GM18909 (cell line): ENCODE results near the gene SLA2.
"Not testable (repeated sequence)": the region's sequence is repeated elsewhere in the genome, so short reads cannot be mapped to it uniquely, and the experiment has no call there.

ENCODE experiments used
- ATAC-seq: cut with Tn5 transposase; IDR thresholded peaks from one replicate; pipeline ENCODE4 v1.9.1; 2021; ENCODE audit warnings: mild to moderate bottlenecking; ENCODE audit not compliant: unreplicated experiment, poor library complexity

Gene SLA2

DNA sequence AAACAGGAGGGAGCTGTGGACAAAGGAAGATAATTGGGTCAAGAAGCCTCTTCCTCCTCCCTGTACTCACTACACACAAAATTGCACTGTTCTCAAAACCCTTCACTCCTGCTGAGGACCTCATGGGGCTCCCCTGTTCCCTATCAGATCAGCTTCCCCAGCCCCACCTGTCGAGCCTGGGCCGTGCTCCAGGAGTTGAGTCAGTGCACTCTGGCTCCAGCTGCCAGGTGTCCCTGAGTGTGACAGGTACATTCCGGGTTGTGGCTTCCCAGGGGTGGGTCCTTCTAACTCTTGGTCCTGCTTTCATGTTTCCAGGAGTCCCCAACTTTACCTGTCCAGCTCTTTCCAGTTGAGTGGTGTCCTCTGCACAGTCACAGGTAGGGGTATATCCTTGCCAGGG, 32.0 kb downstream of the SLA2 start:
- no peak for ATAC-seq

DNA sequence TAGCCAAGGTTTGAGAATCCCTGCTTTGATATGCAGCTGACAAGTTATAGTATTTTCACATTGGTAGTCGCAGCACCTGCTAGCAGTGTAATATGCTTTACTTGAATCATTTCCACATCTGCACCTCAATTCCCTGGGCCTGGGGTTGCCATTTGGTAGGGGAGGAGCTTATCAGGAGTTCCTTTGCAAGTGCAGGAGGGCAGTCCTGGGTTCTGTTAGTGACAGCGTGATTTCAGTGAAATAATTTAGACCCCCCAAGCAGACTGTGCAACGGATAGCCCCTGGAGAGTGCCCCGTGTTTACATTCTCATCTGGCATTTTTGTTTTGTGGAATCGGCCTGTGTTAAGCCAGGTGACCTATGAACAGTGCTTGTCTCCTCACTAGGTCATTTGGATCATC, 34.4 kb downstream of the SLA2 start:
- ATAC-seq, result no peak

- ATAC-seq, result not testable (repeated sequence)
These were observed 37.6 kb downstream of the SLA2 start for GRCh38 chr20:36608388-36608728.

DNA sequence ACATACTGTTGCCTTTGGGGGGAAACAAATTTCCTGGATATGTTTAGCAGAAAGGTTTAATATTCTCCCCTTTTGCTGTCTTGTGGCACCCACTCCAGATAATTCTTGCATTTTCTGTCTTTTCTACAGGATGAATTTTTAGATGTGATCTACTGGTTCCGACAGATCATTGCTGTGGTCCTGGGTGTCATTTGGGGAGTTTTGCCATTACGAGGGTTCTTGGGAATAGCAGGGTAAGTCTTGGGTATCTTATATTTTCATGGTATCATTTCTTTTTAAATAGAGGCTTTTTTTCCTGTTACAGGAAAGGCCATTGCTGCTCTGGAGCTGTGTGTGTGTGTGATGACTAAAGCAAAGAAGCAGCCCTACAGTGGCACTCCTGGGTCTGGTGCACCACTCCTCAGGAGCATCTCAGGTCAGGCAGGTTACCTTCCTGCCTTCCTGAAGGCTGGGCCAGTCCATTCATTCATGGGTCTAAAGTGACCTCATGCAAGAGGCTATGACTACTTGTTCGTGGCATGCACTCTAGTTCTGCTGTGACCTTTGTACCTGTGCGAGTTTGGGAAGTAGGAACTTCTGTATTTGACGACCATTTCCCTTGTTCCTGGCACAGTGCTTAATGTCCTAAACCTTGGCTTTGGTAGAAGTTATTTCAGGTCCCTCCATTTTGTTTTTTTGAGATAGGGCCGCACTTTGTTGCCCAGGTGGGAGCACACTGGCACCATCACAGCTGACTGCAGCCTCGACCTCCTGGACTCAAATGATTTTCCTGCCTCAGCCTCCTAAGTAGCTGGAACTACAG, 38.2 kb downstream of the SLA2 start:
- ATAC-seq, result no peak

- ATAC-seq, result peak; percentile 13
These were observed 39.6 kb downstream of the SLA2 start for GRCh38 chr20:36606158-36607066.

GRCh38 chr20:36605399-36606157, 40.4 kb downstream of the SLA2 start, which contains the start of gene RAB5IF:
Gene RAB5IF, plus strand, starts transcription at chr20:36605779. Its CDS starts 173 bp downstream, at chr20:36605952.
- ATAC-seq, result peak; percentile 85

DNA sequence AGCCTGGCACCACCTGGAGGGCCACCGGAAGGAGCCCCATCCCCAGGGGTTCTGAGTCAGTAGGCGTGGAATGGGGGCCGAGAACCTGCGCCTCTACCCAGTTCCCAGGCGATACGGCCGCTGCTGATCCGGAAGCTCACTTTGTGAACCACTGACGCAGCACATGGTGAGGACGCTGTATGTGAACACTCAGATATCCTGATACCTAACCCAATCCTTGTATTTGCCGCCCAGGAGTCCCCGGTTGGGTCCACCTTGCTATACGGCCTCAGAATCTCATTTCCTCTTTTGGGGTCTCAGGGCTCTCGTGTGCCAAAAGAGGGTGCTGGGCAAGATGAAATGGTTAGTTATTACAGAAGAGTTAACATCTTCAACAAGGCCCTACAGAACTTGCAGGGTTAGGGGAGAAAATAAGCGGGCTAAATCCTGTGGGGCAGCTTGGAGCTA, 41.0 kb downstream of the SLA2 start:
- ATAC-seq, result peak; percentile 39

DNA sequence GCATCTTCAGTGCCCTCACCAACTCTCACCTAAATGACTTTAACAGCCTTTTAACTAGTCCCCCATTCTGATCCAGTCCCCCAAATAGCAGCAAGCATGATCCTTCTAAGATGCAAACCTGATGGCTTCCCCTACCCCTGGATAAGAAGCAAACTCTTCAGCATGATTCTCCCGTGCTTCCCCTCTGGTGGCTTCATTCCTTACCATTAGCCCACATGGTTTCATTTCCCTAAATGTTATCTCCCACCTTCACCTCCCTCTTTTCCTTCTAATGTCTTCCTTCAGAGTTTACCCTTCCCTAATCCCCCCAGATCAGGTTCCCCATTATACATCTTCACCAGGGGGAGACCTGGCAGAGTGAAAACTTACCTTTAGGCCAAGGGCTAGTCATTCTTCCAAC, 44.5 kb downstream of the SLA2 start:
- ATAC-seq, result no peak

DNA sequence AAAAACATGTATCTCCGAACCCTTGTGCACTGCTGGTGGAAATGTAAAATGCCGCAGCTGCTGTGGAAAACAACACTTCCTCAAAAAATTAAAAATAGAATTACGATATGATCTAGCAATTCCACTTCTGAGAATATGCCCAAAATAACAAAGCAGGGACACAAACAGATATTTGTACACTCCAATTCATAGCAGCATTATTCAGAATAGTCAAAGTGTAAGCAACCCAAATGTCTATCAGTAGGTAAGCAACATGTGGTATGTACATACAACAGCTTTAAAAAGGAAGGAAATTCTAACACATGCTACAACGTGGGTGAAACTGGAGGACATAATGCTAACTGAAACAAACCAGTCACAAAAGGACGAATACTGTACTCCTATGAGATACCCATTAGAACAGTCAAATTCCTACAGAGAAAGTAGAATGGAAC, 46.1 kb downstream of the SLA2 start:
- ATAC-seq, result no peak

GRCh38 chr20:36593347-36593929, 52.6 kb downstream of the SLA2 start:
- ATAC-seq, result no peak

GRCh38 chr20:36591854-36592641, 53.9 kb downstream of the SLA2 start:
- ATAC-seq, result no peak

DNA sequence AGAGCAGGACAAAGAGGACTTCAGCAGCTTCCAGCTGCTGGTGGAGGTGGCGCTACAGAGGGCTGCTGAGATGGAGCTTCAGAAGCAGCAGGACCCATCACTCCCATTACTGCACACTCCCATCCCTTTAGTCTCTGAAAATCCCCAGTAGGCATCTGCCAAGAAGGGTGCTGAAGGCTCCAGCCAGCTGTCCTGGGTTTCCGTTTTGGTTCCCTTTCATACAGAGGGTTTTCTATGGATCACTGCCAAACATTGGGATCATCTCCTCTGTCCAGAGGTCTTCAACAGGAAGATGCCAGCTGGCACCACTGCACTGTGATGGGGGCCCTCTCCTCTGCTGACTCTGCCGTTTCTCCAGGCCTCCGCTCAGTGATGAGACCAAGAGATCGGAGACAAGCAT, 54.7 kb downstream of the SLA2 start:
- ATAC-seq, result no peak

DNA sequence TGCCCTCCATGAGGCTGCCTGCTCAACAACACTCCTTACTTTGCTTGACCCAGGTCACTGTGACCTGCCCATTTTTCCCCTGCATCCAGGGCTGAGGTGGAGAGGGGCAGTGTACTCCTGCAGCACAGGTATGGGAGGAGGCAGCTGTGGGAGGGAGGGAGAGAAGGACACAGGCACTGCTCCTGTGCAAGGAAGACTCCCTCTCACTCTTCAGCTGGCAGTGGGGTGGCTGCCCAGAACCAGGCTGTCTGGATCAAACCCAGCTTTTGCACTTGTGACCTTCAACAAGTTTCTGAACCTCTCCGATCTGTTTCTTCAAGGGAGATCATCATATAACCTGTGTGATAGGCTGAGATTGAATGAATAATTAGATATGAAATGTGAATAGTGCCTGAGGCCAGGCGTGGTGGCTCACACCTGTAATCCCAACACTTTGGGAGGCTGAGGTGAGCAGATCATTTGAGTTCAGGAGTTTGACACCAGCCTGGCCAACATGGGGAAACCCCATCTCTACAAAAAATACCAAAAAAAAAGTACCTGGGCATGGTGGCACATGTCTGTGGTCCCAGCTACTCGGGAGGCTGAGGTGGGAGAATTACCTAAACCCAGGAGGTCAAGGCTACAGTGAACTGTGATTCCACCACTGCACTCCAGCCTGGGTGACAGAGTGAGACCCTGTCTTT, 58.5 kb downstream of the SLA2 start:
- ATAC-seq, result no peak

DNA sequence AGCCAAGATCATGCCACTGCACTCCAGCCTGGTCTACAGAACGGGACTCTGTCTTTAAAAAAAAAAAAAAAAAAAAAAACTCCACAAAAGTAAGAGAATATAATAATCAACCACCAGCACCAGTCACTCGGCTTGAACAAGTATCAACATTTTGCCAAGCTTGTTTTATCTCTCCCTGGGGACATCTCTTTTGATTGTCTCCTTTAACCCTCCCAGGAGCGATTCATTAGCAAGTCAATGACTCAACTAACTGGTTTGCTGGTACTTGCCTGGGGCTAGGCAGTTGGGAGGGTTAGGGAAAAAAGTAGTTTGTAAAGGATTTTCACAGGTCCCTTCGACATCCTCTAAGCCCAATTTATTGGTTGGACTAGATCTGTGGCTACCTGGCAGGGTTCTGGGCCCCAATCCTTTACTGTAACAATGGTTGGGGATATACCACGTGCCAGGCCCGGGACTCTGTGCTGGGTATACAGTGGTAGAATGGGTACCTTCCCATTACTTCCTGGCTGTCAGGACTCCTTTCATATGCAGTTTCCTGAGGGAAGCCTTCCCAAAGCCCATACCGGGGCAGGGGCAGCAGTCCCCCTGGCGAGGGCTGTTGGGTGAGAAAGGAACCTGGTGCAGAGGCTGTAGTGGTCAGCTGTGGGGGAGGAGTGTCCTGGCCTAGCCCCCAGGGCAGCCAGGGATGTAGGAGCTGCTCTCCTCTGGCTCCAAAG, 60.4 kb downstream of the SLA2 start:
- ATAC-seq, result no peak

DNA sequence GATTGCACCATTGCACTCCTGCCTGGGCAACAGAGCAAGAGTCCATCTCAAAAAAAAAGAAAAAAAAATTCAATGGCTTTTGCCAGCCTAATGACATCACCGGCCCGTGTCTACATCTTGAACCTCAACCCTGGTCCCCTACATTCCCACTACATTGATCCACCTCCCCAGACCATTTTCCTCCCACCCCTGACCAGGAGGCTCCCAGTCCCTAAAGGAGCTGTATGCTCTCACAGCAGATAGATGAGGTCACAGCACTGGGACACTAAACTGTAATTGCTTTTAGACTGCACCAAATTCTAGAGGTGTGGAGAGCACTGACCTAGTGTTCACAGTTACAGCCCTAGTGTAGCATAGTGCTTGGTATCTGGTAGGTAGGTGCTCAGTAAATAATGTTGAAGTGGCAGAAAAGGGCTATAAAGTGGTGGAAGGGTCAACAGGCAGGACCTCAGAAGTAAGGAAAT, 61.9 kb downstream of the SLA2 start:
- no peak for ATAC-seq

DNA sequence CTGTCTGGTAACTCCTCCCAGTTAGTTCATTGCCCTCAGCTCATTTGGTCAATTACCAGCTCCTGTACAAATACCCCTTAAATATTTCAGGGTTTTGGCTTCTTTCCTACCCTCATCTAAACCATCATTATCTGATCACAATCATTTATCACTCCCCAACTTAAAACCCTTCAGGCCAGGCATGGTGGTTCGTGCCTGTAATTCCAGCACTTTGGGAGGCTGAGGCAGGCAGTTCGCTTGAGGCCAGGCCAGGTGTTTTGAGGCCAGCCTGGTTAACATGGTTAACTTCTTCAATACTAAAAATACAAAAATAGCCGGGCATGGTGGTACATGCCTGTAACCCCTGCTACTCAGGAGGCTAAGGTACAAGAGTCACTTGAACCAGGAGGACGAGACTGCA, 63.2 kb downstream of the SLA2 start:
- no peak for ATAC-seq

DNA sequence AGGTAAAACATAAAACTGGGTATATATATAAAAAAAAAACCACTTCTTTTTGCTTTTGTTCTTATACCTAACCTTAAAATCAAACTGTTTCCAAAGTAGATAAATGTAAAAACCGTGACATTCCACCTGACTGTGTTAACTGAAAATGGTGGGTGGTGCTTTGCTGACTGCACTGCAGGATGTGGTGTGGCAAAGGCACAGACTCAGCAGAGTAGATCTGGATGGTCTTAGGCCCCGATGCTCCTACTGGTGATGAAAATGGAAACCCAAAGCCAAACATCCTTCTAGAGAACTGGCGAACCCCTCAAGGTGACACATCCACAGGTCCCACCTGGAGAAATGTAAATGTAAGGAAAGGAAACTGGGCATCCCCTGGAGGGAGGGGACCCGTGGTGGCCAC, 63.7 kb downstream of the SLA2 start:
- no peak for ATAC-seq

DNA sequence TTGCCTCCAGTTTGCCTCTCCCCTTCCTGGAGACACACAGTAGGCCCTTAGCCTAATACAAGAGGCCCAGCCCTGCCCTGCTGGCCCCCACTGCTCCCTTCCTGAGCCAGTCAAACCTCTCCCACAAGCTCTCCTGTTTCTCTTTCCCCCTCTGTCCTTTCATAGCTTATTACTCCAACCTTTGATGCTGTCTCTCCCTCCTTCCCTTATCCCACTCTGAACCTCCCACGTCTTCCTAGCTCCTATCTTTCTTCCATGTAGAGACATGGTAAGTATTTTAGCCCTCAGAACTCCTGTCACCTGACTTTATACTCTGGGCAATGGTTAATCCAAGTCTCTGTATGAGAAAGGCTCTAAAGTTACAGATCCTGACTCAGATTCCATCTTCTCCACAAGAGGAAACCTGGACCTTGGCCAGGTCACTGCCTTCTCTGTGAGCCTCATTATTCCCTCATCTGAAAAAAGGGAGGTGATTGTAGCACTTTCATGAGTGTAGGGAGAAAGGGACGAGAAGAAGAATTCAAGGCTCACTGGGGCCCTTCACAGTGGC, 65.9 kb downstream of the SLA2 start:
- ATAC-seq, result no peak
